CD4-positive, alpha-beta T cell treated with Interleukin-4 for 1 hour (primary cell): ENCODE measurements around the gene STK4.
A peak's percentile ranks its signal among the peaks of the same experiment; 100 is the strongest.

Experiments
- DNase-seq, 2 donors: peaks; one replicate each; pipeline ENCODE4 v3.0.0-alpha.2; 2020 to 2022

STK4 gene

GRCh38 chr20:45032781-45033180 lies 66.5 kb downstream of the STK4 start:
- no peak for DNase-seq

DNA sequence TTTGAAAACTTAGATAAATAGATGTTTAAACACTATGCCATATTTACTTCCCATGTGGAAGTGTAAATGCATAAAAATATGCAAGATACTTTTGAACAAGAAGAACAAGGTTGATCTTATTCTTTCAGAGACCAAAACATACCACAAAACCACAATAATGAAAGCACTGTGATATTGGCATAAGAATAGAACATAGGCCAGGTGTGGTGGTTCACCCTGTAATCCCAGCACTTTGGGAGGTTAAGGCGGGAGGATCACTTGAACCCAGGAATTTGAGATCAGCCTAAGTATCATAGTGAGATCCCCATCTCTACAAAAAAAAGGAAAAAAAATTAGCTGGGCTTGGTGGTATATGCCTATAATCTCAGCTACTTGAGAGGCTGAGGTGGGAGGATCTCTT lies 68.1 kb downstream of the STK4 start:
- DNase-seq: no peak

DNA sequence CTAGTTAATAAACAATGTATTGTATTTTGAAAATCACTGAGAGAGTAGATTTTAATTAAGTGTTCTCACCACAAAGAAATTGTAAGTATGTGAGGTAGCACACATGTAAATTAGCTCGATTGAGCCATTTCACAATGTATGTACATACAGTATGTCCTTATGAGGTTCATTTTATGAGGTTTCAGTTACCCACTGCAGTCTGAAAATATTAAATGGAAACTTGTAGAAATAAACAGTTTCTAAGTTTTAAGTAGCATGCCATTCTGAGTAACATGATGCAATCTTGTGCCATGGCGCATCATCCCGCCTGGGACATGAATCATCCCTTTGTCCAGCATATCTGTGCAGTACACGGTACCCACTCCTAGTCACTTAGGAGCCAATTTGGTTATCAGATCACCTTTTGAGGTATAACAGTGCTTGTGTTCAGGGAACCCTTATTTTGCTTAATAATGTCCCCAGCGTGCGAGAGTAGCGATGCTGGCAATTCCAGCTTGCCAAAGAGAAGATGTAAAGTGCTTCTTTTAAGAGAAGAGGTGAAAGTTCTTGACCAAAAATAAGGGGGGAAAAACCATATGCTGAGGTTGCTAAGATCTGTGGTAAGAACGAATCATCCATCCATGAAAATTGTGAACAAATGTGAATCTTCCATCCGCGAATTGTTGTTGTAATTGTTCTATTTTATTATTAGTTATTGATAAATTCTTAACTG lies 69.9 kb downstream of the STK4 start:
- DNase-seq: no peak

DNA sequence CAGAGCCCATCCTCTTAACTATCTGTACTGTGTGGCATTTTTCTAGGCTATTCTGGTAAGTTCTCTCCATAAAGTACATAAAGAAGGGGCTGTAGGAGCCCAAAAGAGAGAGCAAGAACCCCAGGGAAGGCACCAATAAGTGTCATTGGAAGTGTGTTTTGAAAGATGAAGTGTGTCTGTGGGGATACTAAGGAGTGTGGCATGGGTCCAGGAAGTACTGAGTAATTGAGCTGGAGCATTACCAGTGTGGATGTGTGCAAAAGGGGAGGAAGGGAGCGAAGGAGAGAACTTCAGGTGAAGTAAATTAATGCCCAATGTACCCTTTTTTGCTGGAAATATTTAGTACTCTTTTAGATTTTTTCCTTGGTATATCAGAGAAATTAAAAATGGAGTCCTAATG lies 70.7 kb downstream of the STK4 start:
- DNase-seq: no peak

GRCh38 chr20:45037635-45038034 lies 71.3 kb downstream of the STK4 start:
- no peak for DNase-seq

- no peak for DNase-seq
Measured at GRCh38 chr20:45038745-45039474, 72.6 kb downstream of the STK4 start.

- no peak for DNase-seq
Measured at GRCh38 chr20:45039475-45039820, 73.1 kb downstream of the STK4 start.

DNA sequence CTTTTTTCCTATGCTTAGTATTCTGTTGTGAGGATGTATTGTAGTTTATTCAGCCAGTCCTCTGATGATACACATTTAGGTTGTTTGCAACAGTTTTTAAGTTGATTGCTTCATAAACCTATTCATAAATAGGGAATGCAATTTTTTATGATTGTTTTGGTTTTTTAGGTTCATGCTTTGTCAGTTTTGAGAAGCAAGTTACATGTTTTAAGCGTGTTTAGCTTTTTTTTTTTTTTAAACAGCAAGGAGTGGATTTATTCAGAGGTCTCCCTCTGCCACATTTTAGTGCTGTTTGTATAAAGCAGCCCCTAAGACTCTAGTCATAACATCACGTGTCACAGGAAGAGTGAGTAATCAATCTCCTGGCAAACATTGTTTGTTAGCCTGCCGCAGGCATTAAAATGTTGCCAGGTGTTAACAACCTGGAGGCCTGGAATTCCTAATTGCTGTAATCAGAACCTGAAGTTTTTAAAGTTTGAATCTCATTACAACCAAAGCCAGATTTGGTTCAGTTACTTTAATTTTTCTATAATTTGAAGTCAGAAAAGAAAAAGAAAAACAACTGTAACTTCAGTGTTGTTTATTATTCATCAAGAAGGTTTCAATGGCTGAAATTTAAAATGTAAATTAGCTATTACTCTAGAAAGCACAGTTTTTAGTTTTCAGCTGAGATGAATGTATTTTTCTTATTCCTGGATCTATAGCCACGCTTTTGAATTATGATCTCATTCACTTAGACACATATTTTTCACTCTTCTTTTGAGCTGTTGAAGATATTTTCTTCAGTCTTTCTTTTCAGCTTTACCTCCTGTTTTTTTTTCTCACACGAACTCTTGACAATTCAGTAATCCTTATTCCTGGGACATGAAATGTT lies 75.4 kb downstream of the STK4 start:
- DNase-seq: no peak

GRCh38 chr20:45042978-45043377 lies 76.7 kb downstream of the STK4 start:
- no peak for DNase-seq

- DNase-seq: peak; percentile 50 to 77
Measured at GRCh38 chr20:45044084-45044573, 77.8 kb downstream of the STK4 start.

GRCh38 chr20:45044601-45045000 lies 78.3 kb downstream of the STK4 start:
- no peak for DNase-seq

GRCh38 chr20:45047581-45048119 lies 81.3 kb downstream of the STK4 start:
- no peak for DNase-seq

DNA sequence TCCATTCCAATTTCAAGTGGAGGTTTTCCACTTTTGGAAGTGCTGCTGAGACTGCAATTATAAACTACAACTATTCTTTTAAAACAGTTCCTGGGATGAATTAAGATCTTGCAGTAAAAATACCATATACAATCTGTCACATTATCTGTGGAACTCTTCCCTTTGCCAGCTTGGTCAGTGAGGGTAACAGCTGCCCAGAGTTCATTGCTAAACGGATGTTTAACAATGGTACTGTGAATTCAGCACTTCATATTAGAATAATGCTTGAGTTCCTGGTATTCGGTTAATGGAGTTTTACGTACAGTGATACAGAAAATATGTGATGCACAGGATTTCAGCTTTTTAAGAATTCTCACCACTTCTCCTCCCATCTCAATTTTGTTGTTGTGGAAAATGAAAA lies 83.1 kb downstream of the STK4 start:
- DNase-seq: no peak

- DNase-seq: no peak
Measured at GRCh38 chr20:45049904-45050471, 83.7 kb downstream of the STK4 start.

- no peak for DNase-seq
Measured at GRCh38 chr20:45051204-45052060, 85.1 kb downstream of the STK4 start.

DNA sequence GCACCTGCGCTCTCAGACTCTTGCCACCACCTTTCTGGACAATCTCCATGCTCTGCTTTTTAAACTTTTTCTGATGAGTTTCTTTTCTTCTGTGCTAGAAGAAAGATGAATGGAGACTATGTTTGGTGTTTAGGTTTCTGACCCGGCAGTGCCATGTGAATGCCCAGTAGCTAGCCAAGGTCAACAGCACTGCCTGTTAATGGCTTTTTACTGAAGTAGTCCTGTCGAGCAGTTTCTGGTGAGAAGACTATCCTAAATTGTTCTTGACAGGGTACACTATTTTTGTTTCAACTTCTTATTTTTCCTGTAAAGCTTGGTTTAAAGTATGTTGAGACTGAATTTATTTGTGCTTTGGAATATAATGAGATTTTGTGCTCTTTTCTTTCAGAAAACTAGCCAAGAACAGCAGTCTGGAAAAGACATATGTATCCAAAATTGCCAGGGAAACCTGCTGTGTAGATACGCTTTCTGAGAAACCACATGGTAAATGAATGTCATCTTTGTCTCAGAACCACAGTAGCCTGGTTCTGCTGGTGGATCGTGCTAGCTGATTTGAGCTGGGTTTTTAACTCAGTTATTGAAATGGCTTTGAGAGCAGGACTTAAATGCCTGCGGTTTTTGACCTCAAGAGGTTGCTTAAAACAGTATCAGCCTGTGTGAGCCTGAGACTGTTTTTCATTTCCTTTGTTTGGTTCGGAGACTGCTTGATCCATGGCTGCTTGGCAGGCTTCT lies 86.6 kb downstream of the STK4 start:
- DNase-seq: peak in 1 of 2 donors; percentile 36

DNA sequence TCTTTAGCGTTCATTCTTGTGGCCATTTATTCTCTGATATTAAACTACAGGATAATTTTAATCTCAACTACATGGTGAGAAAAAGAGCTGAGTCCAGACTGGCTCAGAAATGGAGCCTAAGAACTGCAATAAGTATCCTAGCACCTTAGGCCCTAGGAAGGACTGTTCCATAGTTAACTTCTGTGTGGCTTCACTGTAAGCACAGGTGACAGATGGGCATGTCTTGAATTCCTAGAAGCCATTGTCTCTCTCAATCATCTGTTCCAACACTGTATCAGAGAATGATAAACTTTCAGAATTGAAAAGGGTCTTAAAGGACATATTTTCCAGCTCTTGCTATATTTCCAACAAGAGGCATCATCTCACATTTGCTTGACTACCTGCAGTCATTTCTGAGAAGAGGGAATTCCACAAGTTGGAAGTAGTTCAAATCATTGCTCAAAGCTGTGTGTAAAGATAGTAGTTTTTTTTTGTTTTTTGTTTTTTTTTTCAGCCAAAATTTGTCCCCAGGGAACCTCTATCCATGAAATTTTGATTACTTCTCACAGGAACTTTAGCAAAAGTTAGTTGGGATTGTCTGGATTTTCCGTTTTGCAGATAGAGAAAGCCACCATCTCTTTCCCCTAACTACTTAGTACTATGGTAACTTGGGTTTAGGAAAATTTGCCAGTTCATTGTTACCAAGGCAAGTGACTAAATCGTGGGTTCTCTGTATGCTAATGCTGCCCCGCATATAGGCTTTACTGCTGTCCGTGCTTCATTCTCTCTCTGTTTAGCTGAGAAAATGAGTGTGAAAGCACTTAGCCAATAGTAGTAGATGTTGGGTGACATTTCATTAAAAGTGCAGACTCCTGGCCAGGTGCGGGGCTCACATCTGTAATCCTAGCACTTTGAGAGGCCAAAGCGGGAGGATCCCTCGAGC lies 87.4 kb downstream of the STK4 start:
- no peak for DNase-seq

- DNase-seq: no peak
Measured at GRCh38 chr20:45055056-45055455, 88.7 kb downstream of the STK4 start.

GRCh38 chr20:45056473-45057173 lies 90.3 kb downstream of the STK4 start:
- DNase-seq: no peak
